Natural killer cell treated with Interleukin-12 subunit alpha and Interleukin-12 subunit beta and Interleukin-15 and Interleukin-18, amount 100 ng/mL, for 72 hours (primary cell): ENCODE data around the gene DENND1A. TPM values are rescaled to one million over a fixed set of nuclear protein-coding genes. Genes with fewer than 3 reads are reported as not detected.
A peak's percentile ranks its signal among the peaks of the same experiment; 100 is the strongest.

Experiments
- ATAC-seq, 2 donors: fragments of 150-1000 bp; cut with Tn5 transposase in 1 of 2; sonication (Bioruptor Pico), chemical (Tn5 transposase) in 1 of 2; 2 replicates each; pipeline ENCODE4 v1.10.0; 2021
- DNase-seq: peaks from one replicate; pipeline ENCODE4 v3.0.0; 2022; ENCODE audit warnings: low spot score
- H3K27ac Mint-ChIP-seq, 2 donors: 1 replicate in 1 of 2; 2 replicates in 1 of 2; pipeline ENCODE4 v1.8.0; 2022; ENCODE audit warnings: mixed read lengths in 2 of 2, mild to moderate bottlenecking in 1 of 2, moderate library complexity in 1 of 2
- H3K27me3 Mint-ChIP-seq, 2 donors: 1 replicate in 1 of 2; 2 replicates in 1 of 2; pipeline ENCODE4 v1.8.0; 2022; ENCODE audit warnings: mixed read lengths in 2 of 2
- H3K36me3 Mint-ChIP-seq: one replicate; pipeline ENCODE4 v1.8.0; 2022; ENCODE audit warnings: mixed read lengths
- H3K4me1 Mint-ChIP-seq, 2 donors: 1 replicate in 1 of 2; 2 replicates in 1 of 2; pipeline ENCODE4 v1.8.0; 2022; ENCODE audit warnings: low read depth in 2 of 2, mixed read lengths in 2 of 2, mild to moderate bottlenecking in 1 of 2
- H3K4me3 Mint-ChIP-seq: one replicate; pipeline ENCODE4 v1.8.0; 2022; ENCODE audit warnings: mixed read lengths
- H3K9me3 Mint-ChIP-seq: 2 replicates; pipeline ENCODE4 v1.8.0; 2022; ENCODE audit warnings: mixed read lengths
- total RNA-seq, 2 donors: library from RNA; stranded (reverse); gene quantifications; one replicate each; pipeline ENCODE4 v1.2.3, GENCODE V29; 2022

DENND1A gene
- total RNA-seq, 2 donors from 2014 or later, result 24.6 to 28.8 TPM

- H3K4me1 Mint-ChIP-seq, result no peaks in the 10 kb centered on the region
- DNase-seq (no peak), ATAC-seq (no peak)
- H3K36me3 Mint-ChIP-seq, result peaks cover 18% of the 10 kb centered on the region
- H3K27ac Mint-ChIP-seq, result no peak overlapping the region
- H3K4me3 Mint-ChIP-seq, result no peak overlapping the region
- no peaks in the 10 kb centered on the region for H3K27me3 Mint-ChIP-seq
- H3K9me3 Mint-ChIP-seq, result peaks cover 12% of the 10 kb centered on the region
These were observed 272.0 kb downstream of the DENND1A start for GRCh38 chr9:123657941-123658340.

GRCh38 chr9:123657099-123657498, 272.8 kb downstream of the DENND1A start:
- Mint-ChIP-seq H3K4me1 (no peaks in the 10 kb centered on the region), H3K4me3 (no peak overlapping the region), H3K9me3 (peaks cover 8% of the 10 kb centered on the region), H3K27ac (no peak overlapping the region), H3K36me3 (peaks cover 11% of the 10 kb centered on the region), H3K27me3 (no peaks in the 10 kb centered on the region)
- ATAC-seq (no peak), DNase-seq (no peak)

- Mint-ChIP-seq H3K27me3 (no peaks in the 10 kb centered on the region), H3K27ac (no peak overlapping the region), H3K36me3 (peaks cover 8% of the 10 kb centered on the region), H3K9me3 (peaks cover 3% of the 10 kb centered on the region), H3K4me1 (no peaks in the 10 kb centered on the region), H3K4me3 (no peak overlapping the region)
- DNase-seq (no peak), ATAC-seq (no peak)
These were observed 273.4 kb downstream of the DENND1A start for GRCh38 chr9:123656565-123656964.

DNA sequence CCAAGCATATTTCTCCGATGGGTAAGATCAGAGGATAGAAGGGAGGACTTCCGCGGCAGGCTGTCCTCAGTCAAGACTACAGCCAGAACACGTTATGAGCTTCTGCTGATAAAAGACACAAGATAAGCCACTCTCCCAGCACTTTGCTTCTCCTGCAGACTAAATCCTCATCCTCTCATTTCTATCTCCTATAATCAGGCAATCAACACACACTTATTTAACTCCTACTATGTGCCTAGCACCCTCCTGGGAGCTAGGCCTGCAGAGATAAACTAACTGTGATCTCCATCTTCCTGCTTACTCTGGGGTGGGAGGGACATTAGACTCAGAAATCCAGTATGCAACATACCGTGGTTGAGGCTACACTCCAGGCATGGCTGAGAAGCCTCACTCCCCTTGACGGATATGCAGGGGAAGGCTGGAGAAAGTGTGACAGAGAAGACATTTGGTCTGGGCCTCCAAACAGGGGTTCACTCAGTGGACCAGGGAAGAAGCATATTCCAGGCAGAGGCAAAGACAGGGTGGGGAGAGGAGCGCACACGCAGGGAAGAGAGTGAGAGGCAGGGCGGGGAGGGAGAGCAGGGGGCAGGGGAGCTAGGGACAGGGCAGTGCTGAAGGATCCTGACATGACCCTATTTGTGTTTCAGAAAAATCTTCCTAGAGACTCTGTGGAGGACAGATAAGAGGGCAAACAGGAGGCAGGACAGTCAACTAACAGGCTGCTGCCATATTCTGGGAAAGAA, 274.1 kb downstream of the DENND1A start:
- Mint-ChIP-seq H3K9me3 (no peaks in the 10 kb centered on the region), H3K27ac (no peak overlapping the region), H3K4me3 (no peak overlapping the region), H3K27me3 (no peaks in the 10 kb centered on the region), H3K36me3 (peaks cover 7% of the 10 kb centered on the region), H3K4me1 (peaks cover 0 to 3% of the 10 kb centered on the region in 2 donors)
- ATAC-seq, result no peak
- DNase-seq, result no peak

GRCh38 chr9:123654994-123655637, 274.8 kb downstream of the DENND1A start:
- ATAC-seq, result no peak
- H3K27ac Mint-ChIP-seq, result no peak overlapping the region

DNA sequence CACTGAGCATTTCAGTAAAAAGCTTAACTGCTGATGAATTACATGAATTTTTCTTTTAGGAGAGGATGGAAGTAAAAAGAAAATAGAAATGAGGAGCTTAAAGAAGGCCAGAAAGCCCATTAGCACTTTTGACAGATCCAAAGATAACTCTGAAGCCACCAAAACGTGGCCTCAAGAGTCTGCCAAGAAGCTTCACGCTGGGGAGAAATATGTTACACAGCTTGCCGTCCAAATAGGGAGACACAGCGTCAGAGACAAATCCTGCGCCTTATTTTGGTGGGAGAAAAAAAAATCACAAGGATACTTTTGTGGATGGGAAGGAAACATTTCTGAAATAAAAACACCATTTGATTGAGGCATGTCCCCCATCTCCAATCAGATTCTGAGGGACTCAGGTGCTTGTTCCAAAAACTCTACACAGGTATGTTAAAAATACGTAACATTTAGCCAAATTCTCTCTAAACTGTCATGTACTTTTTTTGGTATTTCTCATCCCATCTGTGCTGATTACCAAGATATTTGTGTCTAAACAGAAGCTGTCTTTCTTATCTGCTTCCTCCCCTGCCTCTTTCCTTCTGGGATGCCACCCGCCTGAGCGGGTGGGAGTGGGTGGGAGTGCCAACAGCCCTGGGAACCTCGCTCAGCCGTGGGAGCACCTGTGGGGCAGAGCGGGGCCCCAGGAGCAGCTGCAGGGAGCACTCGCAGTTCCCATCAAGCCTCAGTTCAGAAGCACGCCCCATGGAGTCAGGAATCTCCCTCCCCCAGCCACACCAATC, 275.5 kb downstream of the DENND1A start:
- DNase-seq (no peak), ATAC-seq (no peak)
- Mint-ChIP-seq H3K4me1 (peaks cover 3 to 11% of the 10 kb centered on the region in 2 donors), H3K4me3 (no peak overlapping the region), H3K36me3 (peaks cover 7% of the 10 kb centered on the region), H3K27ac (no peak overlapping the region), H3K27me3 (no peaks in the 10 kb centered on the region), H3K9me3 (no peaks in the 10 kb centered on the region)

More at GRCh38 chr9:123654994-123655637, 274.8 kb downstream of the DENND1A start:
- DNase-seq, result no peak
- no peaks in the 10 kb centered on the region for H3K27me3 Mint-ChIP-seq
- H3K36me3 Mint-ChIP-seq, result peaks cover 7% of the 10 kb centered on the region
- no peak overlapping the region for H3K4me3 Mint-ChIP-seq
- peaks cover 0 to 5% of the 10 kb centered on the region in 2 donors for H3K4me1 Mint-ChIP-seq
- H3K9me3 Mint-ChIP-seq, result no peaks in the 10 kb centered on the region

- no peak overlapping the region for H3K27ac Mint-ChIP-seq
- ATAC-seq (no peak), DNase-seq (no peak)
- no peak overlapping the region for H3K4me3 Mint-ChIP-seq
- H3K4me1 Mint-ChIP-seq, result peaks cover 3 to 11% of the 10 kb centered on the region in 2 donors
- peaks cover 7% of the 10 kb centered on the region for H3K36me3 Mint-ChIP-seq
- H3K27me3 Mint-ChIP-seq, result no peaks in the 10 kb centered on the region
- H3K9me3 Mint-ChIP-seq, result no peaks in the 10 kb centered on the region
These were observed 277.5 kb downstream of the DENND1A start for GRCh38 chr9:123652416-123652815.

DNA sequence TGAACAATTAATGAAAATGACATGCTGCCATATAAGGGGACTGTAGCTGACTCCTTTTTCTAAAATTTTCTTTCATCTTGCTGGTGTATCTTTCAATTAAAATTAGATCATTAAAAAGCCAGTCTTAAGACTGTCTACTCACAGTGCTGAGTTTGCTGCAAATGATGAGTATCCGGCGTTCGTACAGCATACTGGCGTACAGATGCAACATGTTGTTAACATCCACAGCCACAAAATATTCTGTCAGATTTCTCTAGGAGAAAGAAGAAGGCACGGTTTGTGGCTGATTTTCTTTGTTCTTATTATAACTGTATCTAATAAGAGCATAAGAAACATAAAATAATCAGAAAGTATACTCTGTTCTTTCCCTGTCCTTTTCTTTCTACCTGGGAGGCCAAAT, 278.1 kb downstream of the DENND1A start:
- H3K27ac Mint-ChIP-seq, result no peak overlapping the region
- no peak overlapping the region for H3K4me3 Mint-ChIP-seq
- H3K4me1 Mint-ChIP-seq, result peaks cover 3 to 11% of the 10 kb centered on the region in 2 donors
- peaks cover 7% of the 10 kb centered on the region for H3K36me3 Mint-ChIP-seq
- no peaks in the 10 kb centered on the region for H3K9me3 Mint-ChIP-seq
- no peak for ATAC-seq
- DNase-seq, result no peak
- H3K27me3 Mint-ChIP-seq, result no peaks in the 10 kb centered on the region

DNA sequence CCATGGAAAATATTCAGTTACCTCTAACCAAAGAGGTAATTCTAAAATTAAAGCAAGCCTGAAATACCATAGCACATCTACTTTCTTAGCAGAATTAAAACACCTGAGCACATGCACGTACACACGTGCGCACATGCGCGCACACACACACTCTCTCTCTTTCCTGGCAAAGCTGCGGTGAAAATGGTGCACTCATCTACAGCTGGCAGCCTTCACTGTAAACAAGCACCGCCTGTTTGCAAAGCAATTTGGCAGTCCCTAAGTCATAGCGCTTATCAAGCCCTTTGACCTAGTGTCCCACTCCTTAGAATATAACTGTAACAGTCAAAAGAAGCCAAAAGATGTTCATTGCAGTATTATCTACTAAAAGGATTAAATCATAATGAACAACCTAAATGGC, 278.7 kb downstream of the DENND1A start:
- Mint-ChIP-seq H3K9me3 (no peaks in the 10 kb centered on the region), H3K27ac (no peak overlapping the region)

DNA sequence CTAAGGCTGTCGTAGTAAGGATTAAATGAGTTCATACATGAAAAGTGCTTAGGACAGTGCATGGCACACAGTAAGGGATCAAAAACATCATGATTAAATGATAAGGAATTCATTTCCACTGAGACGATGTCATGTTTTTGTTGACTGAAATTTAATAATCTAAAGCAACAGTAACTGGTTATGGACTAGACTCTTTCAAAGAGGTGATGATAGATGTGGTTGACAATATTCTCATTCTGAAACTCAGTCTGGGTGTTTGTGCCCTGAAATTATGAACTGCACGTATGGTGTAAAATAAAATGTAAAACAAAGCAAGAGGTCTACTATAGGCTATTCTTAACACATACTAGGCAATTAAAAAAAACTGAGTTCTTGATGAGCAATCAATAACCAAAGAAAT, 280.0 kb downstream of the DENND1A start:
- H3K4me1 Mint-ChIP-seq, result peaks cover 3 to 11% of the 10 kb centered on the region in 2 donors
- no peak overlapping the region for H3K4me3 Mint-ChIP-seq
- H3K27ac Mint-ChIP-seq, result no peak overlapping the region
- DNase-seq (no peak), ATAC-seq (peak in 1 of 2 donors; percentile 52)
- no peaks in the 10 kb centered on the region for H3K9me3 Mint-ChIP-seq
- peaks cover 7% of the 10 kb centered on the region for H3K36me3 Mint-ChIP-seq
- H3K27me3 Mint-ChIP-seq, result no peaks in the 10 kb centered on the region

More for the DNA sequence above, 278.7 kb downstream of the DENND1A start:
- ATAC-seq (no peak), DNase-seq (no peak)
- Mint-ChIP-seq H3K4me1 (peaks cover 3 to 11% of the 10 kb centered on the region in 2 donors), H3K27me3 (no peaks in the 10 kb centered on the region), H3K4me3 (no peak overlapping the region), H3K36me3 (peaks cover 7% of the 10 kb centered on the region)

DNA sequence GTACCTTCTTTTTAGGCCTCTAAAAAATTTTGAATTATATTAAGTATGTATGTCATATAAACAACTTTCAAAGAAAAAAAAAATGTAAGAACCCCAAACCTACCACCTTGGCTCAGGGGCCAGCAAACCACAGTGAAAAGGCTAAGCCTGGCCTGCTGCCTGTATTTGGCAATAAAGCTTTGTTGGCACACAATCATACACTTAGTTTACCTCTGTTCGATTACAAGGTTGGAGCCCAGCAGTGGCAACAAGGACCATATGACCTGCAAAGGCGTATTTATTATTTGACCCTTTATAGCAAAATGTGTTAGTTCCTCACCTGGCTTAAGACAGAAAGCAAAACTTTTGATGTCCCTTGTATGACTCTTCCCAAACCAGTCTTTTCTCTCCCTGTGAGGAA, 282.8 kb downstream of the DENND1A start:
- H3K4me1 Mint-ChIP-seq, result peaks cover 3 to 11% of the 10 kb centered on the region in 2 donors
- DNase-seq (no peak), ATAC-seq (no peak)
- H3K9me3 Mint-ChIP-seq, result no peaks in the 10 kb centered on the region
- H3K36me3 Mint-ChIP-seq, result peaks cover 13% of the 10 kb centered on the region
- no peak overlapping the region for H3K27ac Mint-ChIP-seq
- no peak overlapping the region for H3K4me3 Mint-ChIP-seq
- H3K27me3 Mint-ChIP-seq, result no peaks in the 10 kb centered on the region

GRCh38 chr9:123645762-123646161, 284.2 kb downstream of the DENND1A start:
- Mint-ChIP-seq H3K4me1 (peaks cover 5 to 12% of the 10 kb centered on the region in 2 donors), H3K27ac (no peak overlapping the region), H3K4me3 (no peak overlapping the region), H3K9me3 (no peaks in the 10 kb centered on the region), H3K27me3 (no peaks in the 10 kb centered on the region), H3K36me3 (peaks cover 6% of the 10 kb centered on the region)
- DNase-seq (no peak), ATAC-seq (no peak)

DNA sequence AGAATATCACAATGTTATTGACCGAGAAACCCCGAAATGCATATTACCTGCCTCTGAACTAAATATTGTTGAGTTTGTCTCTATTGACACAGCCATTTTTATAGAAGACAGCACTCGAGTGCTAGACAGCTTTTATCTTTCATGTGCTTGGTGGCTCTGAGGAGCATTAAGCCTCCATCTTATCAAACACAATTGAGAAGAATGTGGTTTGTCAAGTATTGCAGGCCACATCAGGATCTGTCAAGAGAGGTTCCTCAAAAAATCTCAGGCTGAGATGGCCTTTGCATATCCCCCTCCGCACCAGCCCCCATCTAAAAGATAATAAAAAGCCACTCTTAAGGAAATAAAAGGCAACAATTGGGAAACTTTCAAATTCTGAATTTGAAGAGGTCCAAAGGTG, 284.8 kb downstream of the DENND1A start:
- DNase-seq, result no peak
- Mint-ChIP-seq H3K27me3 (peaks cover 0 to 3% of the 10 kb centered on the region in 2 donors), H3K36me3 (peaks cover 6% of the 10 kb centered on the region), H3K4me1 (peaks cover 11 to 16% of the 10 kb centered on the region in 2 donors), H3K27ac (no peak overlapping the region), H3K4me3 (no peak overlapping the region), H3K9me3 (no peaks in the 10 kb centered on the region)
- no peak for ATAC-seq

- no peak for DNase-seq
- Mint-ChIP-seq H3K27ac (no peak overlapping the region), H3K4me1 (peaks cover 13 to 17% of the 10 kb centered on the region in 2 donors), H3K36me3 (peaks cover 6% of the 10 kb centered on the region), H3K4me3 (no peak overlapping the region), H3K9me3 (no peaks in the 10 kb centered on the region), H3K27me3 (peaks cover 0 to 8% of the 10 kb centered on the region in 2 donors)
- no peak for ATAC-seq
These were observed 286.4 kb downstream of the DENND1A start for GRCh38 chr9:123643518-123643917.
